Activated CD4-positive, alpha-beta memory T cell treated with anti-CD3 and anti-CD28 coated beads, Interleukin-2, amount 10 ng/mL, durations not matched to agents 7 days and 5 days (primary cell): ENCODE results near the gene ADGRL1. TPM values are rescaled to one million over a fixed set of nuclear protein-coding genes. Genes with fewer than 3 reads are reported as not detected.
A peak's percentile ranks its signal among the peaks of the same experiment; 100 is the strongest.

Experiments
- CTCF ChIA-PET: fragments of 350-600 bp; sonication (Branson Sonifier 250); formaldehyde crosslinking; loops from one replicate; lab custom pipeline; 2021; ENCODE audit warnings: antibody characterized with exemption, inconsistent platforms; lab: Charles Lee
- POLR2A ChIA-PET: fragments of 350-600 bp; sonication (Branson Sonifier 250); formaldehyde crosslinking; loops from one replicate; lab custom pipeline; 2021; ENCODE audit warnings: antibody characterized with exemption; lab: Charles Lee
- DNase-seq: peaks from one replicate; pipeline ENCODE4 v3.0.0-alpha.2; 2020
- H3K27ac Mint-ChIP-seq: one replicate; pipeline ENCODE4 v1.8.0; 2021; ENCODE audit warnings: mild to moderate bottlenecking, mixed read lengths
- H3K27me3 Mint-ChIP-seq: one replicate; pipeline ENCODE4 v1.8.0; 2021; ENCODE audit warnings: mixed read lengths
- H3K36me3 Mint-ChIP-seq: one replicate; pipeline ENCODE4 v1.8.0; 2021; ENCODE audit warnings: low read depth, mixed read lengths
- H3K4me1 Mint-ChIP-seq: one replicate; pipeline ENCODE4 v1.8.0; 2021; ENCODE audit warnings: mixed read lengths
- H3K4me3 Mint-ChIP-seq: one replicate; pipeline ENCODE4 v1.8.0; 2021; ENCODE audit warnings: mild to moderate bottlenecking, mixed read lengths
- H3K9me3 Mint-ChIP-seq: one replicate; pipeline ENCODE4 v1.8.0; 2021; ENCODE audit warnings: mixed read lengths
- total RNA-seq, 2 experiments: library from RNA; stranded (reverse); gene quantifications; one replicate each; pipeline ENCODE4 v1.2.3, GENCODE V29; 2021

The ADGRL1 gene
- total RNA-seq, 2 experiments from 2014 or later = 6.5 to 6.7 TPM

DNA sequence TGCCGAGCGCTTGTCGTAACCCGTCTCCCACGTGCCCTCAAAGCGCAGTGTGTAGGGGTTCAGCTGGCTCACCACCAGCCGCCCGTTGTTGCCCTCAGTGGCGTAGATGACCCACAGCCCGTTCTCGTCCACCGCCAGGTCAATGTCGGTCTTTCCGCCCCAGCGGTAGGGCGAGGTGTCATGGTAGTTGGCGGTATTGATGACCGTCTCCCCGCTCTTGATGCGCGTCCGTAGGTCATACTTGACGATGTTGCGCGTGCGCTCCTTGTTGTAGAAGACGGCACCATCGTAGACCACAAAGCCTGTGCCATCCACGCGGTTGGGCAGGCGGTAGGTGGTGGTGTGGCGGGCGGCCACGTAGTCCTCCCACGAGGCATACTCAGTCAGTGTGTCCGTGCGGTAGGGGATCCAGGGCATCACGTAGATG, 43.1 kb downstream of the ADGRL1 start:
- ChIA-PET CTCF (interaction anchor here (1.0 kb wide), 1 partner anchor 26 kb away, joined by 3 read pairs; the partner anchor contains the start of gene ASF1B), POLR2A (no interaction called here)
- Mint-ChIP-seq H3K4me3 (no peak overlapping the region), H3K27me3 (no peaks in the 10 kb centered on the region), H3K9me3 (no peaks in the 10 kb centered on the region), H3K4me1 (peaks cover 19% of the 10 kb centered on the region), H3K27ac (no peak overlapping the region), H3K36me3 (no peaks in the 10 kb centered on the region)
- DNase-seq = no peak

- Mint-ChIP-seq H3K27ac (no peak overlapping the region), H3K36me3 (peaks cover 3% of the 10 kb centered on the region), H3K27me3 (no peaks in the 10 kb centered on the region), H3K4me3 (no peak overlapping the region), H3K9me3 (no peaks in the 10 kb centered on the region), H3K4me1 (peaks cover 6% of the 10 kb centered on the region)
- POLR2A ChIA-PET = no interaction called here
- CTCF ChIA-PET = interaction anchor here (1.1 kb wide), 1 partner anchor 24 kb away, joined by 3 read pairs; no protein-coding TSS in a partner anchor
- no peak for DNase-seq
These were observed 44.7 kb downstream of the ADGRL1 start for GRCh38 chr19:14161305-14161704.

GRCh38 chr19:14160017-14160703, 45.8 kb downstream of the ADGRL1 start:
- DNase-seq = no peak
- POLR2A ChIA-PET = no interaction called here
- CTCF ChIA-PET = interaction anchor here (1.1 kb wide), 1 partner anchor 23 kb away, joined by 3 read pairs; no protein-coding TSS in a partner anchor
- no peaks in the 10 kb centered on the region for H3K9me3 Mint-ChIP-seq
- H3K4me1 Mint-ChIP-seq = no peaks in the 10 kb centered on the region
- H3K27ac Mint-ChIP-seq = no peak overlapping the region
- no peak overlapping the region for H3K4me3 Mint-ChIP-seq
- peaks cover 3% of the 10 kb centered on the region for H3K36me3 Mint-ChIP-seq
- no peaks in the 10 kb centered on the region for H3K27me3 Mint-ChIP-seq

DNA sequence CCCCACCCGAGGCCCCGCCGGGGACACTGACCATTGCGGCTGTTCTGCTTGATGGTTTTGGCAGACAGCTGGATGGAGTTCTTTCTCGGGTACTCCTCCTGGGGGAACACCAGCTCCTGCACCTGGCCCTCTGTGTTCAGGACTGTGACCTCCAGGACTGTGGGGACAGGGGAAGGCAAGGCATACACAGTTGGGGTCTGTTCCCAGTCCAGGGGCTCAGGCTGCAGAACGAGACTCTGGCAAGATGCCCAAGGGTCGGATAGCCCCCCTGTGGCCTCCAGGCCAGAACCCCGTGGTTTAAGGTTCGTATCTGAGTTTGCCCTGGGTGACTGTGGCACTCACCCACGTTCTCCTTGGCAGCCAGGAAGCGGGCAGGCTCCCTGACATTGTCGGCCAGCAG, 46.9 kb downstream of the ADGRL1 start:
- ChIA-PET POLR2A (interaction anchor here (0.6 to 1.8 kb wide), 2 partner anchors 9 kb away, joined by 3 to 5 read pairs; no protein-coding TSS in a partner anchor), CTCF (interaction anchor here (0.8 to 1.8 kb wide), 2 partner anchors 11 to 23 kb away, joined by 5 to 8 read pairs; partner anchors contain the start of gene ASF1B)
- Mint-ChIP-seq H3K4me3 (no peak overlapping the region), H3K27ac (no peak overlapping the region), H3K27me3 (no peaks in the 10 kb centered on the region), H3K4me1 (no peaks in the 10 kb centered on the region), H3K36me3 (peaks cover 3% of the 10 kb centered on the region), H3K9me3 (no peaks in the 10 kb centered on the region)
- no peak for DNase-seq

DNA sequence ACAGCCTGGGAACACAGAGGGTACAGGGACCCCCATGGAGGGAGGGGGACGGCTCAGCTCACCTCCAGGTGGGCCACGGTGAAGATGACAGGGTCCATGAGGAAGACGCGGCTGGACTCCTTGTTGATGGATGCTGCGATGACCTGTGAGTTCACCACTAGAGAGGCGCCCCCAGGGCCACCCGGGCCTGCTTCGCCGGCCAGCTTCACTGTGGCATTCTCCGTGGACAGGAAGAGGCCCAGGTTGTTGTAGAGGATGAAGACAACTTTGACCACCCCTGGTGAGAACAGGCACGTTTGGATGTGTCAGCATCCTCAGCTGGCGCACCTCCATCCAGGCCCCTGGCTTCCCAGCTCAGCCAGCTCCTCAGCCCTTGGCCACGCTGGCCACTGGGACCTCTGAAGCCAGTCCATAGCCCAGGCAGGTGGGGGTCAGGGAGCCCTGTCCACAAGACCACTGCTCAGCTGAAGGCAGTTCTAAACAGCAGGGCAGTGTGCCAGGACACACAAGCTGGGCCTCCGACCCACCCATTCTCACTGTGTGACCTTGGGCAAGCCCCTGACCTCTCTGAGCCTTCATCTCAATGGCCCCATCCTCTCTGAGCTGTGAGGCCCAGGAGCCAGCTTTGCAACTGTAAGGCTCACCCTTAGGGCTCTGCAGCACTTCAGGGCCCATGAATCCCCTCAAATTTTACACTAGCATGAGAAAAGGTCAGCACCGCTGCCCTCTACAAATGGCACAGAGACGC, 47.5 kb downstream of the ADGRL1 start:
- no peak overlapping the region for H3K27ac Mint-ChIP-seq
- no peaks in the 10 kb centered on the region for H3K4me1 Mint-ChIP-seq
- H3K4me3 Mint-ChIP-seq = no peak overlapping the region
- no peak for DNase-seq
- H3K27me3 Mint-ChIP-seq = no peaks in the 10 kb centered on the region
- H3K36me3 Mint-ChIP-seq = peaks cover 3% of the 10 kb centered on the region
- H3K9me3 Mint-ChIP-seq = no peaks in the 10 kb centered on the region
- POLR2A ChIA-PET = interaction anchor here (1.3 to 1.8 kb wide), 2 partner anchors 10 to 22 kb away, joined by 3 to 5 read pairs; no protein-coding TSS in a partner anchor
- CTCF ChIA-PET = interaction anchor here (0.8 to 1.8 kb wide), 2 partner anchors 11 to 22 kb away, joined by 5 to 8 read pairs; partner anchors contain the start of gene ASF1B

DNA sequence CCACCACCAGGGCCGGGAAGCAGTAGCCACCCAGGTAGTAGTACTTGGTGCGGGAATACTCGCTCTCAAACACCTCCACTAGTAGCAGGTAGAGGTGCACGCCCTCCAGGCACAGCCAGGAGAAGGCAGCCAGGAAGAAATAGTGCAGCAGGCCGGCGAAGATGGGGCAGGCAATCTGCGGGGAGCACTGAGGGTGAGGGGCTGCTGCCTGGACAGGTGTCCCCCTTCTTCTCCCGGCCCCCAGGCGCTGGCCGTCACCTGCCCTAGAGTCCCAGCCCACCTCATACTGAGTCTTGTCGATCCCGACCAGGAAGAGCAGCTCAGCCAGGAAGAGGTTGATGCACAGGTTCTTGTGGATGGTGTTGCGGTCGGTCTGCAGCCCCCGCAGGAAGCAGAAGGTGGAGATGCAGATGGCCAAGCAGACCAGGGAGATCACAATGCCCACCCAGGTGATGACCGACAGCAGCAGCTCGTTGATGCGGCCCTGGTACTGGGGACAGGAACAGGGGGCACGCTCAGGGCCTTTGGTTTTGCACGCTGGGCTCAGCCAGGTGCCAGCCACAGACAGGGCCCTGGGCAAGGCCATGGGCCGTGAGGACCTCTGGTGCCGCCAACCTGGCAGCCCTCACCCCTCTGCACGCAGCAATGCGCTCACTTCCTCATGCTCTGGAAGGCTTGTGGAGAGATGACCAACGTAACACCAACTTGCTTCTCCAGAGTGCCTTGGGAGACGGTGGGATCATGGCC, 48.8 kb downstream of the ADGRL1 start:
- H3K4me1 Mint-ChIP-seq = no peaks in the 10 kb centered on the region
- peaks cover 3% of the 10 kb centered on the region for H3K36me3 Mint-ChIP-seq
- CTCF ChIA-PET = no interaction called here
- no peak for DNase-seq
- H3K27me3 Mint-ChIP-seq = no peaks in the 10 kb centered on the region
- H3K27ac Mint-ChIP-seq = no peak overlapping the region
- H3K4me3 Mint-ChIP-seq = no peak overlapping the region
- no peaks in the 10 kb centered on the region for H3K9me3 Mint-ChIP-seq
- POLR2A ChIA-PET = interaction anchor here (1.3 kb wide), 1 partner anchor 20 kb away, joined by 3 read pairs; no protein-coding TSS in a partner anchor

- Mint-ChIP-seq H3K27ac (no peak overlapping the region), H3K4me1 (peaks cover 3% of the 10 kb centered on the region), H3K9me3 (no peaks in the 10 kb centered on the region), H3K27me3 (no peaks in the 10 kb centered on the region), H3K4me3 (no peak overlapping the region), H3K36me3 (peaks cover 3% of the 10 kb centered on the region)
- CTCF ChIA-PET = no interaction called here
- POLR2A ChIA-PET = interaction anchor here (1.0 kb wide), 1 partner anchor 16 kb away, joined by 3 read pairs; no protein-coding TSS in a partner anchor
- DNase-seq = no peak
These were observed 49.8 kb downstream of the ADGRL1 start for GRCh38 chr19:14156122-14156521.

GRCh38 chr19:14155371-14155770, 50.6 kb downstream of the ADGRL1 start:
- H3K36me3 Mint-ChIP-seq = peaks cover 3% of the 10 kb centered on the region
- H3K27me3 Mint-ChIP-seq = no peaks in the 10 kb centered on the region
- no peak overlapping the region for H3K27ac Mint-ChIP-seq
- ChIA-PET POLR2A (no interaction called here), CTCF (no interaction called here)
- H3K4me3 Mint-ChIP-seq = no peak overlapping the region
- no peak for DNase-seq
- H3K9me3 Mint-ChIP-seq = no peaks in the 10 kb centered on the region
- H3K4me1 Mint-ChIP-seq = peaks cover 5% of the 10 kb centered on the region

GRCh38 chr19:14152713-14153112, 53.3 kb downstream of the ADGRL1 start:
- no peak overlapping the region for H3K27ac Mint-ChIP-seq
- ChIA-PET CTCF (no interaction called here), POLR2A (interaction anchor here (6.6 kb wide), 1 partner anchor 17 kb away, joined by 60 read pairs; the partner anchor contains the start of gene ASF1B)
- no peaks in the 10 kb centered on the region for H3K27me3 Mint-ChIP-seq
- H3K9me3 Mint-ChIP-seq = no peaks in the 10 kb centered on the region
- no peak overlapping the region for H3K4me3 Mint-ChIP-seq
- DNase-seq = no peak
- peaks cover 3% of the 10 kb centered on the region for H3K36me3 Mint-ChIP-seq
- H3K4me1 Mint-ChIP-seq = peaks cover 28% of the 10 kb centered on the region

DNA sequence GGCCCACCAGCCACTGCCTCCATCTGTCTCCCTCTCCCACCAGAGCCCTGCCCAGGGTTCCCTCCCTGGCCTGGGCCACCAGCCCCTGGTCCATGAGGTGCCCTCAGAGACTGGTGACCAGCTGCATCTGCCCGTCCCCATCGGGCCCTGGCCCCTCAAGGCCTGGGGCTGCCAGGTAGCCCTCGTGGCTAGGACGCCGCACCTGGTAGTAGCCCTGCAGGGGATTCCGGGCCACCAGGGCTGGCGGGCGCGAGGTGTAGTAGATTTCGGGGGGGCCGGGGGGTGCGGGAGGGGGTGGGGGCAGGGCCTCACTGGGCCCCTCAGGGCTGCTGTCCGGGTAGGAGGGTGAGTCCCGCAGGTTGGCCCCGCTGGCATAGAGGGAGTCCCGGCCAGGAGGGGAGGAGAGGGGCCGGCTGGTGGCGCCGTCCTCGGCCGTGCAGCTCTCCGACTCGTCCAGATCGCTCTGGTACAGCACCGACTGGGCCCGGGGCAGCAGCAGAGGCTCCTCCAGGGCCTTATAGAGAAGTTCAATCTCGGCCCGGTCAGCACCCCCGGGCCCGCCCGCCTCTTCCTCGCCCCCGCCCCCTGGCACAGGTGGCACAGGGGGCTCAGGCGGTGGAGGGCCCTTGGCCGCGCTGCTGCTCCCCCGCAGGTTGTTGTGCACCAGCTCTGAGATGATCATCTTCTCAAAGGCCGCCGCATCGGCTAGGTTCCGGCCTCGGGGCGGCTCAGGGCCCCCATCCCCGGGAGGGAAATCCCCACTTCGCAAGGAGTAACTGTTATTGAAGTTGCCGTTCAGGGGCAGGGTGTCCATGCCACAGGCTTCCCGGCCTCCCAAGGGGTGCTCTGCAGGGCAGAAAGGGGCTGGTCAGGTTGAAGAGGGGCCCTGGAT, 55.0 kb downstream of the ADGRL1 start:
- ChIA-PET POLR2A (interaction anchor here (1.0 to 6.6 kb wide), 7 partner anchors 10 to 260 kb away, joined by 3 to 60 read pairs (median 5); partner anchors contain the start of gene ASF1B), CTCF (interaction anchor here (2.1 kb wide), 1 partner anchor 14 kb away, joined by 13 read pairs; the partner anchor contains the start of gene ASF1B)
- H3K27me3 Mint-ChIP-seq = no peaks in the 10 kb centered on the region
- H3K9me3 Mint-ChIP-seq = no peaks in the 10 kb centered on the region
- no peak overlapping the region for H3K4me3 Mint-ChIP-seq
- DNase-seq = no peak
- H3K4me1 Mint-ChIP-seq = peaks cover 32% of the 10 kb centered on the region
- peak overlapping the region; percentile 98 for H3K27ac Mint-ChIP-seq
- H3K36me3 Mint-ChIP-seq = no peaks in the 10 kb centered on the region

DNA sequence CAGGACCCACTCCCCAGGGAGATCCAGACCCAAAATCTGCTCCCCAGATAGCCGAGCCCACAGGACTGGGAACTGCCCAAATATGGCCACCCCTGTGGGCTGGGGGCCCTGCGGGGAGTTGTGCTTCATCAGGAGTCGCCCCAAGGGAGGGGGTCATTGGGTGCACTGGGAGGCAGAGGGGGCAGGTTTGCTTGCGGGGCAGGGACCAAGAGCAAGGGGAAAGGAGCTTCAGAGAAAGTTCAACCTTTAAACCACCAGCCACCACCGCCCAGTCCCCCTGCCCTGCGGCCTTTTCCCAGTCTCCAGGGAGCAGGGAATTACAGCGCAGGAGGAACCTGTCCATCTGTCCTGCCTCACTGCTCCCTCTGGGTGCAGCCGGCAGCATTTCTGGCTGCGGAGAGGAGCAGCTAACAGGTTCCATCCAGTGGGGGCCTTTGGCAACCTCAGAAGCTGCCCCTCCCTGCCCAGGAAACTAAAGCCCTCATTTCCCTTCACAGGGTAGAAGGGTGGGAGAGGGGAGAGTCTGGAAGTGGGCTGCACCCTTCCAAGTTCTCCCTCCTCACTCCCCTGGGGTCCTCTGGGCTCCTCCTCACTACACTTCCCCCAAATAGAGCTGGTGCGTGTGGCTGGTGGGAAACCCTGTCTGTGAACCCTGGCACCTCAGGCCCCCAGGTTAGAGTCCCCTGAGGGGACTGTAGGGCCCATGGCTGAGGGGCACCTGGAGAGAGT, 55.8 kb downstream of the ADGRL1 start:
- DNase-seq = no peak
- Mint-ChIP-seq H3K4me1 (peaks cover 37% of the 10 kb centered on the region), H3K27me3 (no peaks in the 10 kb centered on the region), H3K4me3 (peak overlapping the region; percentile 84), H3K27ac (peak overlapping the region; percentile 98), H3K36me3 (no peaks in the 10 kb centered on the region), H3K9me3 (no peaks in the 10 kb centered on the region)
- CTCF ChIA-PET = interaction anchor here (0.6 to 2.1 kb wide), 2 partner anchors 13 to 215 kb away, joined by 4 to 13 read pairs; partner anchors contain the start of gene ASF1B
- POLR2A ChIA-PET = interaction anchor here (0.9 to 6.6 kb wide), 10 partner anchors 9 to 372 kb away, joined by 3 to 60 read pairs (median 4); partner anchors contain the start of gene ASF1B
